ENCODE data around the gene FANCF. TPM values are rescaled to one million over a fixed set of nuclear protein-coding genes. Genes with fewer than 3 reads are reported as not detected.
"Not testable (repeated sequence)": the region's sequence is repeated elsewhere in the genome, so short reads cannot be mapped to it uniquely, and the experiment has no call there.

FANCF gene
- total RNA-seq, 1 donor from 2014 or later, result 20.1 TPM

GRCh38 chr11:22656130-22656529 lies 30.5 kb upstream of the FANCF start:
- peaks cover 39% of the 10 kb centered on the region for H3K4me1 Mint-ChIP-seq
- TF ChIP-seq CTCF (conservative IDR thresholded peaks at IDR 0.05), result no peak
- no peak overlapping the region for H3K4me3 Mint-ChIP-seq
- no peaks in the 10 kb centered on the region for H3K9me3 Mint-ChIP-seq
- no peak for DNase-seq (ENCODE audit: low read depth, low spot score)
- no peaks in the 10 kb centered on the region for H3K27me3 Mint-ChIP-seq (ENCODE audit: low read depth)
- H3K27ac Mint-ChIP-seq (ENCODE audit: unreplicated experiment), result no peak overlapping the region
- peaks cover 6% of the 10 kb centered on the region for H3K36me3 Mint-ChIP-seq (ENCODE audit: low read depth)

- not testable (repeated sequence) for H3K27me3 Mint-ChIP-seq (ENCODE audit: low read depth); DNase-seq (ENCODE audit: low read depth, low spot score); H3K9me3 Mint-ChIP-seq; H3K36me3 Mint-ChIP-seq (ENCODE audit: low read depth); H3K4me3 Mint-ChIP-seq; H3K27ac Mint-ChIP-seq (ENCODE audit: unreplicated experiment)
- H3K4me1 Mint-ChIP-seq, result peaks cover 37% of the 10 kb centered on the region
Observed at GRCh38 chr11:22652346-22652745, 26.7 kb upstream of the FANCF start.

GRCh38 chr11:22641559-22641958 lies 15.9 kb upstream of the FANCF start:
- Mint-ChIP-seq H3K36me3 (ENCODE audit: low read depth) (no peaks in the 10 kb centered on the region), H3K27me3 (ENCODE audit: low read depth) (no peaks in the 10 kb centered on the region), H3K4me1 (peaks cover 4% of the 10 kb centered on the region), H3K27ac (ENCODE audit: unreplicated experiment) (no peak overlapping the region), H3K4me3 (no peak overlapping the region), H3K9me3 (no peaks in the 10 kb centered on the region)
- no peak for TF ChIP-seq CTCF (conservative IDR thresholded peaks at IDR 0.05)
- no peak for DNase-seq (ENCODE audit: low read depth, low spot score)

GRCh38 chr11:22640862-22641261 lies 15.2 kb upstream of the FANCF start:
- no peaks in the 10 kb centered on the region for H3K9me3 Mint-ChIP-seq
- no peak for DNase-seq (ENCODE audit: low read depth, low spot score)
- no peak overlapping the region for H3K27ac Mint-ChIP-seq (ENCODE audit: unreplicated experiment)
- no peaks in the 10 kb centered on the region for H3K27me3 Mint-ChIP-seq (ENCODE audit: low read depth)
- TF ChIP-seq CTCF (conservative IDR thresholded peaks at IDR 0.05), result no peak
- H3K36me3 Mint-ChIP-seq (ENCODE audit: low read depth), result no peaks in the 10 kb centered on the region
- no peak overlapping the region for H3K4me3 Mint-ChIP-seq
- H3K4me1 Mint-ChIP-seq, result peaks cover 4% of the 10 kb centered on the region

GRCh38 chr11:22635689-22636088 lies 10.1 kb upstream of the FANCF start:
- no peak for DNase-seq (ENCODE audit: low read depth, low spot score)

More at GRCh38 chr11:22635689-22636088, 10.1 kb upstream of the FANCF start:
- H3K27me3 Mint-ChIP-seq (ENCODE audit: low read depth), result no peaks in the 10 kb centered on the region
- peaks cover 3% of the 10 kb centered on the region for H3K9me3 Mint-ChIP-seq
- H3K36me3 Mint-ChIP-seq (ENCODE audit: low read depth), result no peaks in the 10 kb centered on the region
- no peak overlapping the region for H3K27ac Mint-ChIP-seq (ENCODE audit: unreplicated experiment)
- peaks cover under 1% of the 10 kb centered on the region for H3K4me1 Mint-ChIP-seq
- no peak for TF ChIP-seq CTCF (conservative IDR thresholded peaks at IDR 0.05)
- H3K4me3 Mint-ChIP-seq, result no peak overlapping the region

Data from neural crest cell (in vitro differentiated cells).